Hepatocyte (in vitro differentiated cells): ENCODE measurements around the gene ARID1A.

Experiments used
- CTCF ChIP-seq: fragments of 200-600 bp; sonication (generic); IDR thresholded peaks from 2 replicates; pipeline ENCODE4 v1.5.1; 2016; ENCODE audit warnings: antibody characterized with exemption, mild to moderate bottlenecking; ENCODE audit not compliant: poor library complexity
- EZH2phosphoT487 ChIP-seq: fragments of 200-600 bp; sonication (generic); IDR thresholded peaks from one replicate; pipeline ENCODE4 v1.6.1; 2018; ENCODE audit warnings: antibody characterized with exemption, mild to moderate bottlenecking, low read depth, moderate library complexity; ENCODE audit not compliant: unreplicated experiment, severe bottlenecking

- TF ChIP-seq EZH2phosphoT487 = no peak
- TF ChIP-seq CTCF = no peak
Measured at GRCh38 chr1:26797627-26798026, 101.8 kb downstream of the ARID1A start.
